ENCODE results near the gene UVRAG.

The UVRAG gene

GRCh38 chr11:75814677-75815344 lies at the start of gene UVRAG:
Gene UVRAG (plus strand): TSS chr11:75815210. CDS start chr11:75815408, 198 bp downstream.
- DNase-seq = peak; percentile 99

GRCh38 chr11:75766443-75767227 lies 48.4 kb upstream of the UVRAG start:
- no peak for DNase-seq

- DNase-seq = no peak
Measured at GRCh38 chr11:75767228-75767572, 47.8 kb upstream of the UVRAG start.

GRCh38 chr11:75767793-75768111 lies 47.3 kb upstream of the UVRAG start:
- DNase-seq = no peak

GRCh38 chr11:75768112-75768908 lies 46.7 kb upstream of the UVRAG start, which contains the start of gene DGAT2:
Gene DGAT2 (plus strand): TSS chr11:75768778. CDS start chr11:75768992, 214 bp downstream.
- peak; percentile 76 for DNase-seq

- DNase-seq = no peak
Measured at GRCh38 chr11:75768909-75769771, 45.9 kb upstream of the UVRAG start.

- no peak for DNase-seq
Measured at GRCh38 chr11:75770102-75770501, 44.9 kb upstream of the UVRAG start.

GRCh38 chr11:75771646-75772410 lies 43.2 kb upstream of the UVRAG start:
- no peak for DNase-seq

- DNase-seq = peak; percentile 9
Measured at GRCh38 chr11:75773595-75774353, 41.2 kb upstream of the UVRAG start.

GRCh38 chr11:75775056-75775455 lies 40.0 kb upstream of the UVRAG start:
- DNase-seq = no peak

GRCh38 chr11:75776546-75776945 lies 38.5 kb upstream of the UVRAG start:
- DNase-seq = no peak

GRCh38 chr11:75777461-75778110 lies 37.4 kb upstream of the UVRAG start:
- DNase-seq = peak; percentile 14

GRCh38 chr11:75778962-75779361 lies 36.0 kb upstream of the UVRAG start:
- no peak for DNase-seq

GRCh38 chr11:75779960-75780359 lies 35.0 kb upstream of the UVRAG start:
- no peak for DNase-seq

- DNase-seq = no peak
Measured at GRCh38 chr11:75780888-75781287, 34.1 kb upstream of the UVRAG start.

GRCh38 chr11:75781296-75781695 lies 33.7 kb upstream of the UVRAG start:
- DNase-seq = no peak

GRCh38 chr11:75781831-75782230 lies 33.2 kb upstream of the UVRAG start:
- no peak for DNase-seq

- no peak for DNase-seq
Measured at GRCh38 chr11:75782540-75783263, 32.3 kb upstream of the UVRAG start.

- no peak for DNase-seq
Measured at GRCh38 chr11:75783416-75784084, 31.5 kb upstream of the UVRAG start.

Measured in CD4-positive, alpha-beta T cell treated with Interleukin-10 for 1 hour (primary cell).